WTC11 (cell line): ENCODE results near the gene HOXA9. TPM values are rescaled to one million over a fixed set of nuclear protein-coding genes. Genes with fewer than 3 reads are reported as not detected.

ENCODE experiments used
- ATAC-seq: fragments of 200-7000 bp; cut with Tn5 transposase; 2 replicates; pipeline ENCODE4 v1.10.0; 2021; ENCODE audit warnings: mild to moderate bottlenecking, moderate library complexity
- CTCF ChIA-PET: fragments of 300-600 bp; sonication (Branson Sonifier 250); formaldehyde crosslinking; loops from one replicate; lab custom pipeline; 2021; ENCODE audit warnings: antibody characterized with exemption; lab: Charles Lee
- POLR2A ChIA-PET: fragments of 350-600 bp; sonication (Branson Sonifier 250); formaldehyde crosslinking; loops from one replicate; lab custom pipeline; 2021; ENCODE audit warnings: antibody characterized with exemption; lab: Charles Lee
- DNase-seq: peaks from one replicate; pipeline ENCODE4 v3.0.0; 2021; ENCODE audit warnings: low spot score
- H3K27ac Mint-ChIP-seq: 2 replicates; pipeline ENCODE4 v1.8.0; 2021; ENCODE audit warnings: mixed read lengths
- H3K27me3 Mint-ChIP-seq: 2 replicates; pipeline ENCODE4 v1.8.0; 2021; ENCODE audit warnings: low read depth, mild to moderate bottlenecking, moderate library complexity, mixed read lengths
- H3K36me3 Mint-ChIP-seq: 2 replicates; pipeline ENCODE4 v1.8.0; 2021; ENCODE audit warnings: mixed read lengths
- H3K4me1 Mint-ChIP-seq: 2 replicates; pipeline ENCODE4 v1.8.0; 2022; ENCODE audit warnings: mixed read lengths
- H3K4me3 Mint-ChIP-seq: 2 replicates; pipeline ENCODE4 v1.8.0; 2021; ENCODE audit warnings: mild to moderate bottlenecking, moderate library complexity, mixed read lengths
- H3K9me3 Mint-ChIP-seq: 2 replicates; pipeline ENCODE4 v1.8.0; 2021; ENCODE audit warnings: mixed read lengths
- ATF1 ChIP-seq: sonication (generic); formaldehyde crosslinking; IDR thresholded peaks from 2 replicates; pipeline ENCODE4 v1.8.1; 2023; ENCODE audit warnings: mild to moderate bottlenecking, moderate library complexity, missing genetic modification reagents
- MAX ChIP-seq: sonication (generic); formaldehyde crosslinking; IDR thresholded peaks from 2 replicates; pipeline ENCODE4 v1.8.0; 2022; ENCODE audit warnings: mild to moderate bottlenecking, missing genetic modification reagents
- USF2 ChIP-seq: sonication (generic); formaldehyde crosslinking; IDR thresholded peaks from 2 replicates; pipeline ENCODE4 v1.8.1; 2023; ENCODE audit warnings: mild to moderate bottlenecking, missing genetic modification reagents, moderate library complexity
- ZNF317 ChIP-seq: sonication (generic); formaldehyde crosslinking; IDR thresholded peaks from 2 replicates; pipeline ENCODE4 v1.8.1; 2023; ENCODE audit warnings: low read depth, mild to moderate bottlenecking, moderate library complexity, missing genetic modification reagents, borderline replicate concordance
- total RNA-seq: library from RNA; stranded (reverse); gene quantifications from 3 replicates; pipeline ENCODE4 v1.2.3, GENCODE V29; 2021
- TF ChIP-seq, protein P1 (sequence below): fragments of 250-450 bp; sonication (Bioruptor Pico); IDR thresholded peaks from 2 replicates; pipeline ENCODE4 v1.9.0; 2021; ENCODE audit warnings: mild to moderate bottlenecking
- TF ChIP-seq, protein P2 (sequence below): sonication (generic); formaldehyde crosslinking; IDR thresholded peaks from 2 replicates; pipeline ENCODE4 v1.8.1; 2022; ENCODE audit warnings: mild to moderate bottlenecking, missing genetic modification reagents, moderate library complexity, borderline replicate concordance
- TF ChIP-seq, protein P3 (sequence below): sonication (generic); formaldehyde crosslinking; IDR thresholded peaks from 2 replicates; pipeline ENCODE4 v1.8.1; 2022; ENCODE audit warnings: missing genetic modification reagents, borderline replicate concordance
- TF ChIP-seq, protein P4 (sequence below): fragments of 250-450 bp; sonication (Bioruptor Pico); IDR thresholded peaks from 2 replicates; pipeline ENCODE4 v2.1.2; 2022; ENCODE audit warnings: mild to moderate bottlenecking, moderate library complexity
- TF ChIP-seq, protein P5 (sequence below): sonication (generic); formaldehyde crosslinking; IDR thresholded peaks from 2 replicates; pipeline ENCODE4 v1.8.0; 2022; ENCODE audit warnings: mild to moderate bottlenecking, missing genetic modification reagents

The HOXA9 gene
- total RNA-seq, 1 experiment from 2014 or later: not detected

GRCh38 chr7:27148031-27148755 lies 17.1 kb downstream of the HOXA9 start (continued):
- TF ChIP-seq, protein P1, sequence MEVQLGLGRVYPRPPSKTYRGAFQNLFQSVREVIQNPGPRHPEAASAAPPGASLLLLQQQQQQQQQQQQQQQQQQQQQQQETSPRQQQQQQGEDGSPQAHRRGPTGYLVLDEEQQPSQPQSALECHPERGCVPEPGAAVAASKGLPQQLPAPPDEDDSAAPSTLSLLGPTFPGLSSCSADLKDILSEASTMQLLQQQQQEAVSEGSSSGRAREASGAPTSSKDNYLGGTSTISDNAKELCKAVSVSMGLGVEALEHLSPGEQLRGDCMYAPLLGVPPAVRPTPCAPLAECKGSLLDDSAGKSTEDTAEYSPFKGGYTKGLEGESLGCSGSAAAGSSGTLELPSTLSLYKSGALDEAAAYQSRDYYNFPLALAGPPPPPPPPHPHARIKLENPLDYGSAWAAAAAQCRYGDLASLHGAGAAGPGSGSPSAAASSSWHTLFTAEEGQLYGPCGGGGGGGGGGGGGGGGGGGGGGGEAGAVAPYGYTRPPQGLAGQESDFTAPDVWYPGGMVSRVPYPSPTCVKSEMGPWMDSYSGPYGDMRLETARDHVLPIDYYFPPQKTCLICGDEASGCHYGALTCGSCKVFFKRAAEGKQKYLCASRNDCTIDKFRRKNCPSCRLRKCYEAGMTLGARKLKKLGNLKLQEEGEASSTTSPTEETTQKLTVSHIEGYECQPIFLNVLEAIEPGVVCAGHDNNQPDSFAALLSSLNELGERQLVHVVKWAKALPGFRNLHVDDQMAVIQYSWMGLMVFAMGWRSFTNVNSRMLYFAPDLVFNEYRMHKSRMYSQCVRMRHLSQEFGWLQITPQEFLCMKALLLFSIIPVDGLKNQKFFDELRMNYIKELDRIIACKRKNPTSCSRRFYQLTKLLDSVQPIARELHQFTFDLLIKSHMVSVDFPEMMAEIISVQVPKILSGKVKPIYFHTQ (CRISPR knock-in tag): no peak
- TF ChIP-seq, protein P2, sequence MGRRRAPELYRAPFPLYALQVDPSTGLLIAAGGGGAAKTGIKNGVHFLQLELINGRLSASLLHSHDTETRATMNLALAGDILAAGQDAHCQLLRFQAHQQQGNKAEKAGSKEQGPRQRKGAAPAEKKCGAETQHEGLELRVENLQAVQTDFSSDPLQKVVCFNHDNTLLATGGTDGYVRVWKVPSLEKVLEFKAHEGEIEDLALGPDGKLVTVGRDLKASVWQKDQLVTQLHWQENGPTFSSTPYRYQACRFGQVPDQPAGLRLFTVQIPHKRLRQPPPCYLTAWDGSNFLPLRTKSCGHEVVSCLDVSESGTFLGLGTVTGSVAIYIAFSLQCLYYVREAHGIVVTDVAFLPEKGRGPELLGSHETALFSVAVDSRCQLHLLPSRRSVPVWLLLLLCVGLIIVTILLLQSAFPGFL (CRISPR knock-in tag): no peak
- TF ChIP-seq, protein P3, sequence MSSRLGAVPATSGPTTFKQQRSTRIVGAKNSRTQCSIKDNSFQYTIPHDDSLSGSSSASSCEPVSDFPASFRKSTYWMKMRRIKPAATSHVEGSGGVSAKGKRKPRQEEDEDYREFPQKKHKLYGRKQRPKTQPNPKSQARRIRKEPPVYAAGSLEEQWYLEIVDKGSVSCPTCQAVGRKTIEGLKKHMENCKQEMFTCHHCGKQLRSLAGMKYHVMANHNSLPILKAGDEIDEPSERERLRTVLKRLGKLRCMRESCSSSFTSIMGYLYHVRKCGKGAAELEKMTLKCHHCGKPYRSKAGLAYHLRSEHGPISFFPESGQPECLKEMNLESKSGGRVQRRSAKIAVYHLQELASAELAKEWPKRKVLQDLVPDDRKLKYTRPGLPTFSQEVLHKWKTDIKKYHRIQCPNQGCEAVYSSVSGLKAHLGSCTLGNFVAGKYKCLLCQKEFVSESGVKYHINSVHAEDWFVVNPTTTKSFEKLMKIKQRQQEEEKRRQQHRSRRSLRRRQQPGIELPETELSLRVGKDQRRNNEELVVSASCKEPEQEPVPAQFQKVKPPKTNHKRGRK (CRISPR knock-in tag): no peak

GRCh38 chr7:27147199-27148030 lies 17.9 kb downstream of the HOXA9 start, which contains the start of gene HOXA6:
Gene HOXA6, minus strand, starts transcription at chr7:27147774. Its CDS starts 25 bp downstream, at chr7:27147749.
- DNase-seq (peak; percentile 38), ATAC-seq (no peak)
- no peaks in the 10 kb centered on the region for H3K9me3 Mint-ChIP-seq
- CTCF ChIA-PET: interaction anchor here (2.3 to 3.5 kb wide), 2 partner anchors 14 to 32 kb away, joined by 8 to 46 read pairs; no protein-coding TSS in a partner anchor
- H3K27me3 Mint-ChIP-seq: peaks cover 100% of the 10 kb centered on the region
- no peak within 1 kb of the TSS for H3K27ac Mint-ChIP-seq
- POLR2A ChIA-PET: no interaction called here
- TF ChIP-seq ZNF317 (CRISPR knock-in tag): no peak
- TF ChIP-seq, protein P4, sequence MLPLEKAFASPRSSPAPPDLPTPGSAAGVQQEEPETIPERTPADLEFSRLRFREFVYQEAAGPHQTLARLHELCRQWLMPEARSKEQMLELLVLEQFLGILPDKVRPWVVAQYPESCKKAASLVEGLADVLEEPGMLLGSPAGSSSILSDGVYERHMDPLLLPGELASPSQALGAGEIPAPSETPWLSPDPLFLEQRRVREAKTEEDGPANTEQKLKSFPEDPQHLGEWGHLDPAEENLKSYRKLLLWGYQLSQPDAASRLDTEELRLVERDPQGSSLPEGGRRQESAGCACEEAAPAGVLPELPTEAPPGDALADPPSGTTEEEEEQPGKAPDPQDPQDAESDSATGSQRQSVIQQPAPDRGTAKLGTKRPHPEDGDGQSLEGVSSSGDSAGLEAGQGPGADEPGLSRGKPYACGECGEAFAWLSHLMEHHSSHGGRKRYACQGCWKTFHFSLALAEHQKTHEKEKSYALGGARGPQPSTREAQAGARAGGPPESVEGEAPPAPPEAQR (CRISPR knock-in tag): no peak
- TF ChIP-seq, protein P5, sequence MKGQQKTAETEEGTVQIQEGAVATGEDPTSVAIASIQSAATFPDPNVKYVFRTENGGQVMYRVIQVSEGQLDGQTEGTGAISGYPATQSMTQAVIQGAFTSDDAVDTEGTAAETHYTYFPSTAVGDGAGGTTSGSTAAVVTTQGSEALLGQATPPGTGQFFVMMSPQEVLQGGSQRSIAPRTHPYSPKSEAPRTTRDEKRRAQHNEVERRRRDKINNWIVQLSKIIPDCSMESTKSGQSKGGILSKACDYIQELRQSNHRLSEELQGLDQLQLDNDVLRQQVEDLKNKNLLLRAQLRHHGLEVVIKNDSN (CRISPR knock-in tag): 0 out of 2 replicates have a peak, but pooled peaks have one; percentile 25
- 0 out of 2 replicates have a peak, but pooled peaks have one; percentile 13 for TF ChIP-seq MAX (CRISPR knock-in tag)
- TF ChIP-seq USF2: peak; percentile 52
- TF ChIP-seq ATF1 (CRISPR knock-in tag): no peak
- peak within 1 kb of the TSS; percentile 65 for H3K4me3 Mint-ChIP-seq
- H3K36me3 Mint-ChIP-seq: no peaks in the 10 kb centered on the region
- peaks cover 31% of the 10 kb centered on the region for H3K4me1 Mint-ChIP-seq
